Breast epithelium (tissue), 3 donors: Measurements from ENCODE around the gene PPFIA2.

Source experiments
- POLR2A ChIP-seq: fragments of 450-650 bp; IDR thresholded peaks from one replicate; pipeline ENCODE4 v1.6.1; 2016; ENCODE audit warnings: antibody characterized with exemption, mild to moderate bottlenecking, moderate library complexity
- TF ChIP-seq, protein P1 (sequence below), 3 donors: fragments of 450-650 bp; IDR thresholded peaks; one replicate each; pipeline ENCODE4 v1.5.1; 2016 to 2017; ENCODE audit warnings: antibody characterized with exemption in 3 of 3, mild to moderate bottlenecking in 3 of 3, moderate library complexity in 3 of 3

DNA sequence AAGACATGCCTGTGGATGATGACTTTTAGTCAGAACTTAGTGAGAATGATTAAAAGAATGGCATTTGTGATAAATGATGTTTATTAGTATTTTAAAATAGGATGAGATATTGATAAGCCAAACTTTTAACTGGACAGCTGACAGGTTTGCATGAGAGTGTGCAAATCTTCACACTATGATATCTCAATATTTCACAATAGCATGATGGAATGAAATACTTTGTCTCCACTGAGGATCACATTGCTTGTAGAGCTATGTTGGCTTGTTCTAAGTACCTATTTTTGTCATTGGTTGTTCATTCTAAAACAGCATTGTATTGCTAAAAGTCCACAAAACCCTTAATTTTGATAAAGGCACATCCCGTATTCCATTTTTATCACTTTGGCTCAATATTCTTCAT lies 359.1 kb downstream of the PPFIA2 start:
- TF ChIP-seq, protein P1, sequence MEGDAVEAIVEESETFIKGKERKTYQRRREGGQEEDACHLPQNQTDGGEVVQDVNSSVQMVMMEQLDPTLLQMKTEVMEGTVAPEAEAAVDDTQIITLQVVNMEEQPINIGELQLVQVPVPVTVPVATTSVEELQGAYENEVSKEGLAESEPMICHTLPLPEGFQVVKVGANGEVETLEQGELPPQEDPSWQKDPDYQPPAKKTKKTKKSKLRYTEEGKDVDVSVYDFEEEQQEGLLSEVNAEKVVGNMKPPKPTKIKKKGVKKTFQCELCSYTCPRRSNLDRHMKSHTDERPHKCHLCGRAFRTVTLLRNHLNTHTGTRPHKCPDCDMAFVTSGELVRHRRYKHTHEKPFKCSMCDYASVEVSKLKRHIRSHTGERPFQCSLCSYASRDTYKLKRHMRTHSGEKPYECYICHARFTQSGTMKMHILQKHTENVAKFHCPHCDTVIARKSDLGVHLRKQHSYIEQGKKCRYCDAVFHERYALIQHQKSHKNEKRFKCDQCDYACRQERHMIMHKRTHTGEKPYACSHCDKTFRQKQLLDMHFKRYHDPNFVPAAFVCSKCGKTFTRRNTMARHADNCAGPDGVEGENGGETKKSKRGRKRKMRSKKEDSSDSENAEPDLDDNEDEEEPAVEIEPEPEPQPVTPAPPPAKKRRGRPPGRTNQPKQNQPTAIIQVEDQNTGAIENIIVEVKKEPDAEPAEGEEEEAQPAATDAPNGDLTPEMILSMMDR (IDR thresholded peaks at IDR 0.05): no peak
- no peak for TF ChIP-seq POLR2A
